Activated CD8-positive, alpha-beta memory T cell treated with anti-CD3 and anti-CD28 coated beads for 48 hours (primary cell): ENCODE measurements around the gene PTCD3.

Source experiments
- DNase-seq, 3 experiments: peaks; one replicate each; pipeline ENCODE4 v3.0.0-alpha.2; 2020; ENCODE audit warnings: low read depth in 2 of 3, low spot score in 2 of 3

PTCD3 gene

DNA sequence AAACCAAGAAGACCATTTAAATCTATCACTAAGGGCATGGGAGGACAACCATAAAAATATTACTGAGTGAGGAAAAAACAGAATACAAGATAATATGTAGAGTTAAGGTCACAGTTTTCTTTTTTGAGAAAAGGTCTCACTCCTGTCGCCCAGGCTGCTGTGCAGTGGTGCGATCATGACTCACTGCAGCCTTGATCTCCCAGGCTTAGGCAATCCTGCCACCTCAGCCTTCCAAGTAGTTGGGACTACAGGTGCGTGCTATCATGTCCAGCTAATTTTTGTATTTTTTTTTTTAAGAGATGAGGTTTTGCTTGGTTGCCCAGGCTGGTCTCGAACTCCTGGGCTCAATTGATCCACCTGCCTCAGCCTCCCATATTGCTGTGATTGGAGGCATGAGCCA, 24.3 kb upstream of the PTCD3 start:
- DNase-seq: no peak

DNA sequence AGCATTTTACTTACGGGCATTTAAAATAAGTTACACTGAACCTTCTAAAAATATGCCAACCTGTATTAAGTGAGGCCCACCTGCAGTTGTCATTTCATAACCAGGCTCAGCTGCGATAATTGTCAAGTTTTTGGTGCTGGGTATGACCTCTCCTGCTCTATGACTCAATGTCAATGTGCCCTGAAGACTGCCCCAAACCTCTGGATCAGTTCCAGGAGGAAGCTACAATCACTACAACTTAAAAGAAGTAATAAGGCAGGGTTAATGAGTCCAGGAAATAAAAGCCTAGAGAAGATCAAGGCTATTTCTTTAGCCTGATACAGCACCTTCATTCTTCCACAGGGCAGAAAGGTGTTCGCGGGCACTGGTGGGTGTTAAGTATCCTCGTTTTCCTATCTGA, 23.3 kb upstream of the PTCD3 start:
- DNase-seq: no peak

DNA sequence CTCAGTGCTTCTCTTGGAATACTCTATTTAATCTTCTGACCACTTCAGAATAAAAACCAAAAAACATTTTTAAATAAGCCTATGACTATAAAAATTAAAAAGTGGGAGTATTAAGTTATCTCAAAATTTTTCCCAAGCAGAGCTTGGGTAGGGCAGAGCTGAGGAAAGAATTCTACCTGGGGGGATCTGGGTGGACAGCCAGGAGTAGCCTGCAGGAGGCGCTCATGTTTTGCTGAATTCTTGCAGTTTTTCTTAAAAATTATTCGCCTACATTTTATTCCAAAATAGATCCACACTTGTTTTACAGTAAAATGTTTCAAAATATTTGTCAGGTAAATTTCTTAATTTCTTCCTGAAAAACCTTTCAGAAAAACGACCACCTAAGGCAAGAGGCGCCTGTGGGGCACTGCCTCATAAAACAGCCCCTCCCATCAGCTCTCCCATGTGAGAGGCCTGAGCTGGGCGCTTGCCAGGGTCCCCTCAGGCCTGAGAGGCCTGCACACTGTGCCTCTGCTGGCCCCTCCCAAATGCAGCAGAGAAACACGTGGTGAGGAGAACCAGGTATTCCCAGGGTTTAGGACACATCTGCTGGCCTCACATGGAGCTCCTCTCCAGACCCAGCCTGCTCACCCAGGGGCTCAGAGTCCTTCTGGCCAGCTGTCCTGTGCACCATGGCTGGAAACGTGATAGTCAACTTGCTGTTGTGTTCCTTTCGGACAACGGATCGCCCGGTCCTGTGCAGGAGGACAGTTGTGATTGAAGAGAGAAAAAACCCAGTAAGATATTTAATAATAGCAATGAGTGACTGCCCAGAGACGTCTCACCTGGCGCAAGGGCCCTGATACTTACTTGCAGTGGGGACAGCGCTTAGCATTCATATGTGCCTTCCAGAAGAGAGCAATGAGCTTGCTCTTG, 17.8 kb upstream of the PTCD3 start:
- DNase-seq: no peak

DNA sequence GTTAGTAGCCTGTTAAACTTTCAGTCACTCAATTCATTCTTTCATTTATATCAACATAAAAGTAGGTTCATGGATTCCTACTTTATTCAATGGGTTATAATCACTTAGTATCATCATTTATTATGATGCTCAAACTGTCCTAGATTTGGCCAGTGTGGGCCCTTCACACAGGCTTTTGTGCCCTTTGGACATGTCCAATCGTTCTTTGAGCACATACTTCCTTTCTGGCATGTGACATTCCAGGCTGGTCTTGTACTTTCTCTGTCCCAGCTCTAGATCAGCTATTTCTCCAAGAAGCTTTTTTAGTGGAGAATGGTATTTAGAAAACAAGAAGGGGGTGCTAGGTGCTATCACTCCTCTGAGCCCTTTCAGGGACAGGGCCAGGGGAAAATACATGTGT, 11.8 kb upstream of the PTCD3 start:
- no peak for DNase-seq

DNA sequence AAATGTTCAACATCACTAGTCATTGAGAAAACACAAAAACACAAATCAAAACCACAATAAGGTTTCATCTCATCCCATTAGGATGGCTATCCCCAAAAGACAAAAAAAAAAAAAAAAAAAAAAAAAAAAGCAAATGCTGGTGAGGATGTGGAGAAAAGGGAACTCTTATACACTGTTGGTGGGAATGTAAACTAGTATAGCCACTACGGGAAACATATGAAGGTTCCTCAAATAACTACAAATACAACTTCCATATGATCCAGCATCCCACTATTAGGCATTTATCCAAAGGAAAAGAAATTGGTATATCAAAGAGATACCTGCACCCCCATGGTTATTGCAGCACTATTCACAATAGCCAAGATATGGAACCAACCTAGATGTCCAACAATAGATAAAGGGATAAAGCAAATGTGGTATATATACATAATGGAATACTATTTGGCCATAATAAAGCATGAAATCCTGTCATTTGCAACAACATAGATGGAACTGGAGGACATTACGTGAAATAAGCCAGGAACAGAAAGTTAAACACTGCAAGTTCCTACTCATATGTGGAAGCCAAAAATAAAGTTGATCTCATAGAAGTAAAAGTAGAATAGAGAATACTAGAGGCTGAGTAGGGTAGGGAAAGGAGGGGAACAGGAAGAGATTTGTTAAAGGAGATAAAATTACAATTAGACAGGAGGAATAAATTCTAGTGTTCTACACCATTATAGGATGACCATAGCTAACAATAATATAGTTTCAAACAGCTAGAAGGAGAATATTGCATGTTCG, 8.7 kb upstream of the PTCD3 start:
- DNase-seq: no peak

DNA sequence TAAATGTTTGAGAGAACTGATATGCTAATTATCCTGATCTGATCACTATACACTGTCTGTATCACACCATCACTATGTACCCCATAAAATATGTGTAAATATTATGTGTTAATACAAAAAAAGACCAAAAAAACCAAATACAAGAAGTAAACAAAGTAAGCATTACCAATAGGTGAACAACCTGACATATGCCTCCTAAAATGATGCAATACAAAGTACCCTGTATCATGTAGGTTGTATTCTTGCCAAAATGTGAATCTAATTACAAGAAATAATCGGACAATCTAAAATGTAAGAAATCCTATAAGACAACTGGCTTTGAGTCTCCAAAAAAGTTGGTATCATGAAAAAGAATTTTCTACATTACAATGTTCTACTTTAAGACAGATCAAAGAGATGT, 8.1 kb upstream of the PTCD3 start:
- DNase-seq: no peak

DNA sequence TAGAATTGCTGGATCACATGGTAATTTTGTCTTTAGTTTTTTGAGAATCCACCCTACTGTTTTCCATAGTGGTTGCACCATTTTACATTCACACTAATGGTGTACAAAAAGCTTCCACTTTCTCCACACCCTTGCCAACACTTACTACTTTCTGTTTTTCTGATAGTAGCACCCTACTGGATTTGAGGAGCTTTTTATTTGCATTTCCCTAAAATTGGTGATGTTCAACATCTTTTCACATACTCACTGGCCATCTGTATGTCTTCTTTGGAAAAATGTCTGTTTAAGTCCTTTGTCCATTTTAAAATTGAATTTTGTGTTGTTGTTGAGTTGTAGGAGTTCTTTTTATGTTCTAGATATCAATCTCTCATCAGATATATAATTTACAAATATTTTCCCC, 3.9 kb upstream of the PTCD3 start:
- no peak for DNase-seq

DNA sequence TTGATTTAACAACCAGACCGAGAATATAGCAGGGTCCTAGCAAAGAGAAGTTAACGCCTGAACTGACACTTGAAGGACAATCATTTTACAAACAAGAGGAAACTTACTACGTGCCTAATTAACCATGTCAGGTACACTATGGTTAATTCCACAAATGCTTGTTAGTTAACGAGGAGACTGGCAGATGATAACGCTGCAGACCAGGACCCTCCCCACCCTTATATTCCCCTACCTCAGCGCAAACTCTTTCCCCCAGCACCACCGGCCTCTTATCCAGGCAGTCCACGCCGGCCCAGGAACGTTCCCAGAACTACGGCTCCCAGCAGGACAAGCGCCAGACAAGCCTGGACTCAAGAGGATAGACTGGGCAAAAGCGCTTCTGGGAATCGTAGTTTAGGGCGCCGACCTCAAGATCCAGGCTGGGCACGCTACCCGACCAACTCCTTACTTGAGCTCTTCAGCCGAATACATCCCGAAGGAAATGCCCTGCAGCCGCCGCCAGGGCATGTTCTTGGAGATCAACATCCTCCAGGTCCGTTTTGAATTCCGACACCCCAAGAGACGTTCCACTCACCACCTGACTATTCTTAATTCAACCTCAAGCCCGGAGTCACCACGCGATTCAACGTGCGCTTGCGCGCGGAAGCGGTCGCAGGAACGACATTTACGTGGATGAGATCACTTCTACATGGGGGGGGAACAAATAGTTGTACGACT, 625 bp upstream of the PTCD3 start, which contains the start of gene POLR1A:
POLR1A (minus strand) TSS at position 635 of the 717 bp plus-strand sequence; CDS start at position 525, 110 bp downstream.
- peak; percentile 43 to 61 (median 57) for DNase-seq

DNA sequence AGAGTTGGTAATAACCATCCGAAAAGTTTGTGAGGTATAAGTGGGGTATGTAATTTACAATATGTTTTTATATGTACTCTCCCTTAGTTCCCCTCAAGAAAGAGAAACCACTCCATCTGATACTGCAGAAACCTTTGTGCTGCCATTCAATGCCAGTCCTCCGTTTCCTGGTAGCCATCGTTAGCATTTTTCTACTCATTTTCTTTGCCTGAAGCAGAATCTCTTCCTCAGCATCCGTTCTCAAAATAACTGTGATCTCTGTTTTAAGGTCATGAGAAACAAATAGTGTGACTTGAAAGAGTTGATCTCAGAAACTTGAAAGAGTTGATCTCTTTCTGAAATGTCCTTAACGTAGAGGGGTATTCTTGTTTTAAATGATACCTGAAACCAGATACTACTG, 996 bp downstream of the PTCD3 start:
- no peak for DNase-seq

DNA sequence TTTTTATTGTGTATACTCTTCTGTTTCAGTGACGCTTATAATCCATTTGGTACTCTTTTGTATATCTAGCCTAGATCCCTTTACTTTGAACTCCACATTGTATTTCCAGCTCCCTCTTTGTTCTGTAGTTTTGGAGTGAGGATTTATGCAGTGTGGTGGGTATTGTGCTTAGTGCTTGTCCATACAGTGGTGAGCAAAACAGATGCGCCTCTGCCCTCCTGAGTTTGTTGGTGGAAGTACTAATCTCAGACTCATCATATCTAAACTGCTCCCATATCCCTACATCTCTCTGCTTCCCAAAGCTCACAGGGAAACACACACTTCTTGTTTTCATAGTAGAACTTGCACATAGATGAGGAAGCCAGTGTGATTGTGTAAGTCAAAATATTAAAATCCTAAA, 12.1 kb downstream of the PTCD3 start:
- DNase-seq: no peak

DNA sequence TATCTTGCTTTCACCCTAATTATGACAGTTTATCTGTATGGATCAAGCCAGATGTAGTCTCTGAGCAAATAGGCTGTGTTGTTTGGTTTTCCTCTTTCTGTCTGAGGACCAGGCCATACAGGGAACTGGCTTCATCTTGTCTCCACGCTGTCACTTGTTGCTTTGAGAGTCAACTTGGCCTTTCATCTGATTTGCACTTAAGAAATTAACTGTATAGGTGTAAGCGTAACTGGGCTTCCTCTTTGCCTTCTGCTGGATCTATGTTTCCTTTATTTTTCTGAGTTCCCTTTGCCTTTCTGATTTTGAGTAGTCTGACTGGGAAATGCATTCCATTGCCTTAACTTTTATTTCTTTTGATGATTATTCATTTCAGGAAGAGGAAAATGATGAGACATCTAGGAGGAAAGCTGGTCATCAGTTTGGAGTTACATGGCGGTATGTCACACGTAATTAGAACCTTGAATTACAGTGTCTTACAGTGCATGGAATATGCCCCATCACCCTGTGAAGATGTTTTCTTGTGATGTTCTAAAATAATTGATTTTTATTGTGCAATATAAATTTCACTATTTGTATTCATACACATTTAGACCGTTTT, 17.4 kb downstream of the PTCD3 start:
- DNase-seq: no peak

DNA sequence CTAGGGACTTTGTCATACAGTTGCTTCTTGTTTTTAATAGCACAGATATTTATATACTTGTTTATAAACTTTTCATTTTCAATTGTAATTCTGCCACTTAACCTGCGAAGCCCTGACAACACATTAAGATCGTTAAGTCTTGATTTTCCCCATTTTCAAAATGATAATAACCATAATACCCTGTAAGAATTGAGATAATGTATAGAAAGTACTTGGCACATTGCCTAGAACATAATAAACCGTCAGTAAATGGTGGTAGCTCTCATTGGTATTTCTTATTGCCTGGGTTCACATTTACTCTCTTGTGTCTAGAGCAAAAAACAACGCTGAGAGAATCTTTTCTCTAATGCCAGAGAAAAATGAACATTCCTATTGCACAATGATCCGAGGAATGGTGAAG, 18.6 kb downstream of the PTCD3 start:
- no peak for DNase-seq

DNA sequence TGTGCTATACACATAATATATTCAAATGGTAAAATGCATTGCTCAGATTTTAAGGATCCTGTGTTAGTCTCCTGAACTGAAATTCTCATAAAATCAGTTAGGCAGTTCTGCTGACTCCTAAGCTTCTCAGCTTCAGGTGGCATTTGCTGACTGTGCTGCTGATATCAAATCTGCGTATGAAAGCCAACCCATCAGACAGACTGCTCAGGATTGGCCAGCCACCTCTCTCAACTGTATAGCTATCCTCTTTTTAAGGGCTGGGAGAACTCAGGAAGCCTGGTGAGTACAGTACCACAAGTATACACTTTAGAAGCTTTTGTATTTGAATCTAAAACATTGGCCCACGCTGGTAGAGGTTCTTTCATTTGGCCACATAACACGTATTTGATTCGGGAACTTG, 28.7 kb downstream of the PTCD3 start:
- DNase-seq: no peak

DNA sequence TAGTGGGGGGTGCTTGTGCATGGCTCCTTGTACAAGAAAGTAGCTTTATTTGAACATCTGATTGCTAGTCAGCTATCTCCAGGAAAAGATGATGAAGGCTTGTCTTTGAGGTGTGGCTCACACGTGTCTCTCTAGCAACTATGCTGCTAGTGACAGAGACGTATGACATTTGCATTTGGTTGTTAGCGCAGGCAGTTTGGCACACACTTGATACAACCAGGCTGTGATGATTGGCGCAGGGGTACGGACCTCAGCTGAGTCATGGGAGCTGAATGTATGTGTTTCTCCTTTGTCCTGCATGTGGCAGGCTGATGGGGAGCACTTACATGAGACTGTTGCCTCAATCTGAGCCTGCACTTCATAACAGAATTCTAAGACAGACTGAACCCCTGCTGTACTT, 29.6 kb downstream of the PTCD3 start:
- DNase-seq: no peak

DNA sequence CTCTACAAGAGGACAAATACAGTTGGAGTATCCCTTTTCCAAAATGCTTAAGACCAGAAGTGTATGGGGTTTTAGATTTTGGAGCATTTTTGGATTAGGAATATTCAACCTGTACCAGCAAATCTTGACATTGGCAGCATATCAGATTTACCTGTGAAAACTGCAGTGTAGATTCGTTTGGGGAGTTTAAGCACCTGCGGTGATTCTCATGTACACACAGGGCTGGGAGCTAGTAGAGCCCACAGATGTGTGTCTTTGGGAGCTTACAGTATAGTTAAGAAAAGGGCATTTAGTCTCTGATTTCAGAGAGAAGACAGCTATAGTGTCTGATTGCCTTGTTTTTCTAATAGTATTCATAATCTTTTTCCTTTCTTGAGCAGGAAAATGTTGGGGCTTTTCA, 30.1 kb downstream of the PTCD3 start:
- DNase-seq: no peak

DNA sequence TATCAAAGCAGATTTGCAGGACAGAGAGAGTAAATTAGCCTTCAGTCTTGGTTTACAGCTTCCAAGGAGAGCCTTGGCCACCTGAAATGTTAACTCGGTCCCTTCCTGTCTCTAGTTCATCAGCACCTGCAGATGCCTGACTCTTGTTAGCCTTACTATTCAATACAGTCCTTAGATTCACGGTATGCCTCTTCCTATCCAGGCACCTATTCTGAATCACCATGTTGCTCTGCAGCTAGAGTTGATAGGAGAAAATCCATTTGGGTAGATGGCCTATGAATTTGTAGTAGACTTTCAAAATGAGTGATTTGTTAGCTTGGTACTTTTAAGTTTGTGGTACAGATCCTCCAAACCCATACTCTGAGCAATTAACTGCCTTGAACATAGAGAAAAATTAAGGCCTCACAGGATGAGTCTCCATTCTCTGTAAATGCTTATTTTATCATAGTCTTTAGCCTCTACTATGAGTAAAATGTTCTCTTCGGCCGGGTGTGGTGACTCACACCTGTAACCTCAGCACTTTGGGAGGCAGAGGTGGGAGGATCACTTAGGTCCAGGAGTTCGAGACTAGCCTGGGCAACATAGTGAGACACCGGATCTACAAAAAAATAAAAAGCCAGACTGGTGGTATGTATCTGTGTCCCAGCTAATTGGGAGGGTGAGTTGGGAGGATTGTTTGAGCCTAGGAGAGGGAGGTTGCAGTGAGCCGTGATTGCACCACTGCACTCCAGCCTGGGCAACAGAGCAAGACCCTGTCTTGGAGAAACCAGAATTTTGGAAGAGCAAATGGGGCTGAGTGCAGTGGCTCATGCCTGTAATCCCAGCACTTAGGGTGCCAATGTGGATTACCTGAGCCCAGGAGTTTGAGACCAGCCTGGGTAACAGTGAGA, 32.9 kb downstream of the PTCD3 start:
- DNase-seq: no peak

DNA sequence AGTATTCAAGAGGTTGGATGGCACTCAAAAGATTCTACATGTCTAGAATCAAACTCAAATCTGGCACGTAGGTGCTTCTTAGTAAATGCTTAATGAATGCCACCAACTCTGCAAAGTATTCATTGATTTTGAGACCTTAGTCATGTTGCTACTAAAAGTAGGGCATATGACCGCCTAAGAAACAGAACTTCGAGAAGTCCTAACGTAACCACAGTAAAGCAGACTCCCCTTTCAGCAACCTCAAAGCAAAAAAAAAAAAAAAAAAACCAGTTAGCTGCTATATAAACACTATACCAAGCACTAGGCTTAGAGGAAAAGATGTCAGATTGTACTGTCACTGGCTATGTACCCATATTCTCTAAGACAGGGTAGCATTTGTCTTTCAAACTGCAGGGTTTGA, 33.9 kb downstream of the PTCD3 start:
- DNase-seq: no peak

DNA sequence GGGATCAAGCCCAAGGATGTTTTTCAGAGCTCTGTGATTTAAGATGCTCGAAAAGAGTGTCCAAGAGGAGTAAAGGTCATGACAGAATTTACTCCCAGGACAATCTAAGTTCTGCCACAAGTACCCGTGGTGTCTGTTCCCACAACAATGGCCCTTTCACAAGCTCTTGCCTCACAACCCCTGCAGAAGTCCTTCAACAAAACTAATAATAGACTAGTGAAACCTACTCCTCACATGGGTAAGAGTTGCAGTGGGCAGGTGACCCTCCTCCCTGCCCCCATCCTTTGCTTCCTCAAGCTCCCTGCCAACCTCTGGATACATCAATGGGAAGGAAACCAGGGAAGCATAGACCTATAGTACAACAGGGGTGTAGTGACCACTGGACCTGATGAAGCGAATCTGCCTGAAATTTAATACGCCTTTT, 34.9 kb downstream of the PTCD3 start:
- DNase-seq: no peak

DNA sequence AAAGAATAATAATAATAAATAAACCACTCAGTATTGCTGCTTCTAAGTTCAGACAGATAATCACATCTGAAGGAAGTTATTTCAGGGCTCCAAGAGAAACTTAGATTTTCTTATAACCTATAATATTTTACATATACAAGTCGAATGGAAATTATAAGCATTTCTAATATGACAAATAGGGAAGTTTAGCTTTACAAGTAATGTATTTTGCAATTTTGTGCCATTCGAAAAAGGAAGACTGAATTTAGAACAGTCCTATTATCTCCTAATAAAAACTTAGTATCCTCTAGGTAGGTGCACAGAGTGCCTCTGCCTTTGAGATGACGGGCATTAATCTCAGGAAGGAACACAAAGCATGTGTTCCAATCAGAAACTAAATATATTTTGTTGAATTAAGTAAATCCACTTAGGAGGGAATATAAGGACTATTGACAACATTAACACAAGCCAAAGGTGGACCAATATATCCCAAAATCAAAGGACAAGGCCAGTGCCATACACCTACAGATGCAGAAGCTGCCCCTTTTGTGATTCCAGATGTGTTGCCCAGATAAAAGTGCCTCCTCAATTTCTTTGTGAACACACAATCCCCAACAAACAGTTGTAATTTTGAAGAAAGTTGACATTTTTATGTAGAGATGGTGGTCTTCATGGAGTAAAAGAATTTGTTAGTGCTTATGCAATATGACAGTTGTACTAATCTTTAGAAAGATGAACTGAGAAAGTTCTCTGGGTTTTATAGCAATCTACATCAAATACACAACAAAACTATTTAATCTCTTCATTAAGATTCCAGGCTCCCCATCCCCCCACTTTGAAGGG, 36.6 kb downstream of the PTCD3 start:
- no peak for DNase-seq
